BLaER1 treated with 17β-estradiol and CSF1 and Interleukin-3, amounts not matched to agents 10 nM and 100 nM (cell line): ENCODE measurements around the gene AUTS2.
"Not testable (repeated sequence)": the region's sequence is repeated elsewhere in the genome, so short reads cannot be mapped to it uniquely, and the experiment has no call there.

Experiments
- H3K27ac ChIP-seq, 11 experiments: shearing (Covaris generic); formaldehyde crosslinking; 2 replicates each; pipeline ENCODE4 v1.8.1; 2022
- H3K27me3 ChIP-seq, 11 experiments: shearing (Covaris generic); formaldehyde crosslinking; 2 replicates each; pipeline ENCODE4 v1.8.1; 2022
- H3K36me3 ChIP-seq, 11 experiments: shearing (Covaris generic); formaldehyde crosslinking; 2 replicates each; pipeline ENCODE4 v1.8.1; 2022
- H3K4me1 ChIP-seq, 10 experiments: shearing (Covaris generic); formaldehyde crosslinking; 2 replicates each; pipeline ENCODE4 v1.8.1; 2022
- H3K4me2 ChIP-seq, 11 experiments: shearing (Covaris generic); formaldehyde crosslinking; 2 replicates each; pipeline ENCODE4 v1.8.1; 2022
- H3K4me3 ChIP-seq, 10 experiments: shearing (Covaris generic); formaldehyde crosslinking; 2 replicates each; pipeline ENCODE4 v1.8.1; 2022
- H3K9ac ChIP-seq, 11 experiments: shearing (Covaris generic); formaldehyde crosslinking; 2 replicates each; pipeline ENCODE4 v1.8.1; 2022
- H3K9me3 ChIP-seq, 11 experiments: shearing (Covaris generic); formaldehyde crosslinking; replicated peaks in 1 of 11; 2 replicates each; pipeline ENCODE4 v1.8.1; 2022
- H4K20me1 ChIP-seq, 11 experiments: shearing (Covaris generic); formaldehyde crosslinking; 2 replicates each; pipeline ENCODE4 v1.8.1; 2022
- Cebpa-rat ChIP-seq, 11 experiments: shearing (Covaris generic); IDR thresholded peaks; 2 replicates each; pipeline ENCODE4 v1.8.1; 2022

Gene AUTS2

DNA sequence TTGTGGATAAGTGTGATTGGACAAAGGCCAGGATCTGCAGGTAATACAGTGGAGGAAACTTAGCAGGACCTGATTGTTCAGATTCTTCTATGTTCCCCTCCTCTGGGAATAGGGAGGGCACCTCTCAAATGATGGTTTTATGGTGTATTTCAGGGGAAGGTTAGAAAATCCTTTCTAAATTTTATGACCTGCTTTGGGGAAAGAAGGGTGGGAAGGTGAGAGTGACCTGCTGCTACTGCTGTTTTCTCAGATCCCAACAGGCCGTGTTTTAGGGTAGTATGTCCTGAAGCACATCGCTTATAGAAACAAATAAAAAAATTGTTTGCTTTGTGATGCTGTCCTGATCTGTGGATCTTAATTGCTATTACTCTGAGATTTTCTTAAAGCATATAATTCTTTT lies 1129.6 kb downstream of the AUTS2 start:
- Histone ChIP-seq H3K9me3 (peaks cover 8 to 32% (median 20%) of the 10 kb centered on the region in 11 experiments; a peak in 20 of 22 replicates), H3K4me3 (no peak overlapping the region), H3K9ac (no peak overlapping the region), H3K36me3 (peaks cover 0 to 91% (median 64%) of the 10 kb centered on the region in 11 experiments; a peak in 17 of 22 replicates), H3K4me2 (0 out of 22 replicates have a peak overlapping the region, but pooled peaks of 4 of the 11 experiments have one; percentile 3 to 30 (median 17)), H3K27me3 (no peaks in the 10 kb centered on the region), H3K27ac (no peak overlapping the region), H4K20me1 (peaks cover 0 to 100% (median 95%) of the 10 kb centered on the region in 11 experiments; a peak in 14 of 22 replicates), H3K4me1 (peaks cover 6 to 46% (median 21%) of the 10 kb centered on the region in 10 experiments; a peak in 18 of 20 replicates)
- no peak for TF ChIP-seq Cebpa-rat (IDR thresholded peaks at IDR 0.05)

DNA sequence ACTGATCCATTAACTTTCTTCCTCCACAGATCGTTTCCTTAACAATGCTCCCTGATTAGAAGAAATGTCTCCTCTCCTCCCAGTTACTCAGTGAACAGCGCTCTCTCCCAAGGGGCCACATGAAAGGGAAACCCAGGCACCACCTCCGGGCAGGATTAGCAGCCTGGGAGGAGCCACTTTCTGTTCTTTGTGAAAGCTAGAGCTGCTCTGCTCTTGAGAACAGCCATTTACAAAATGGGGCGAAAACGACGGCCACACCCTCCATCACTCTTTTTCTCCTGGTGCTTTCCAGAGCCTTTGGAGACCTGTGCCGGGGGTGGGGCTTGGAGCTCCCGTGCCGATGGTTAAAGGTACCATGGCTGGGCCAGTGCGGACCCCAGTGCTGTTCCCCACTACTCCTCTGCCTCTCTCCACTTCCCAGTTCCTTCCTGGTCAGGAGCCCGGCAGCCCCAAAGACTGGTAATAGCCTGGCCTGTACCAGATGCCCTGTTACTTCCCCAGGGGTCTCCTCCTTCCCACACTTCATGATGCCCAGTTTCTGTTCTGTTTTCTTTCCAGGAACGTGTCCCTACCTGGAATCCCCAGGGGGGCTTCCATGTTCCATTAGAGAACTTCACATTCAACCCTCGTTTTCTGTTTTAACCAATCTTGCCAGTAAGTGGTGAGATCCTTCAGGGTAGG lies 1130.7 kb downstream of the AUTS2 start:
- H3K27me3 ChIP-seq, result no peaks in the 10 kb centered on the region
- H3K4me2 ChIP-seq, result peak overlapping the region in 8 of 11 experiments; percentile 3 to 48 (median 23); a peak in 9 of 22 replicates
- peaks cover 8 to 32% (median 20%) of the 10 kb centered on the region in 11 experiments; a peak in 20 of 22 replicates for H3K9me3 ChIP-seq
- no peak for TF ChIP-seq Cebpa-rat (IDR thresholded peaks at IDR 0.05)
- H3K27ac ChIP-seq, result peak overlapping the region in 3 of 11 experiments; percentile 5 to 17 (median 13); a peak in 2 of 22 replicates
- H3K9ac ChIP-seq, result no peak overlapping the region
- H3K4me1 ChIP-seq, result peaks cover 5 to 45% (median 26%) of the 10 kb centered on the region in 10 experiments; a peak in 19 of 20 replicates
- peaks cover 0 to 89% (median 65%) of the 10 kb centered on the region in 11 experiments; a peak in 17 of 22 replicates for H3K36me3 ChIP-seq
- H4K20me1 ChIP-seq, result peaks cover 0 to 100% (median 92%) of the 10 kb centered on the region in 11 experiments; a peak in 14 of 22 replicates
- no peak overlapping the region for H3K4me3 ChIP-seq

DNA sequence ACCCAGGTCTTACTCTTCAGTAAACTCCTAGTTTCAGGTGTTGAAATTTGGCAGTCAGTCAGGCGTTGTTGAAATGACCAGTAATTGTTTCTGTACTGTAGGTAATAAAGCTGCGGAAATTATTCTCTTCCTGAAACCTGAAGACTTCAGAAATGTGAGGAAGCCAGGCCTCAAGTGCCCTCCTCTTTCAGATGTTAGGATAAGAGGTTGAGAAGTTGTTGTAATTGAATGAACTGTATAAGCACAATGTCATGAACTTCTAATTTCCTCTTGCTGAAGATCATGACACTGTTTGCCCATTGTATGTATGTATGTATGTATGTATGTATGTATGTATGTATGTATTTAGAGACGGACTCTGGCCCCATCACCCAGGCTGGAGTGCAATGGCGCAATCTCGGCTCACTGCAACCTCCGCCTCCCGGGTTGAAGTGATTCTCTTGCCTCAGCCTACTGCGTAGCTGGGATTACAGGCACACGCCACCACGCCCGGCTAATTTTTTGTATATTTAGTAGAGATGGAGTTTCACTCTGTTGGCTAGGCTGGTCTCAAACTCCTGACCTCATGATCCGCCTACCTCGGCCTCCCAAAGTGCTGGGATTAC lies 1131.4 kb downstream of the AUTS2 start:
- Histone ChIP-seq H3K36me3 (peaks cover 0 to 89% (median 61%) of the 10 kb centered on the region in 11 experiments; a peak in 17 of 22 replicates), H4K20me1 (peaks cover 0 to 100% (median 92%) of the 10 kb centered on the region in 11 experiments; a peak in 14 of 22 replicates), H3K9me3 (peaks cover 8 to 32% (median 20%) of the 10 kb centered on the region in 11 experiments; a peak in 20 of 22 replicates), H3K4me1 (peaks cover 11 to 48% (median 33%) of the 10 kb centered on the region in 10 experiments)
- H3K4me2 ChIP-seq, H3K27me3 ChIP-seq, H3K9ac ChIP-seq, H3K27ac ChIP-seq, H3K4me3 ChIP-seq: not testable (repeated sequence)

DNA sequence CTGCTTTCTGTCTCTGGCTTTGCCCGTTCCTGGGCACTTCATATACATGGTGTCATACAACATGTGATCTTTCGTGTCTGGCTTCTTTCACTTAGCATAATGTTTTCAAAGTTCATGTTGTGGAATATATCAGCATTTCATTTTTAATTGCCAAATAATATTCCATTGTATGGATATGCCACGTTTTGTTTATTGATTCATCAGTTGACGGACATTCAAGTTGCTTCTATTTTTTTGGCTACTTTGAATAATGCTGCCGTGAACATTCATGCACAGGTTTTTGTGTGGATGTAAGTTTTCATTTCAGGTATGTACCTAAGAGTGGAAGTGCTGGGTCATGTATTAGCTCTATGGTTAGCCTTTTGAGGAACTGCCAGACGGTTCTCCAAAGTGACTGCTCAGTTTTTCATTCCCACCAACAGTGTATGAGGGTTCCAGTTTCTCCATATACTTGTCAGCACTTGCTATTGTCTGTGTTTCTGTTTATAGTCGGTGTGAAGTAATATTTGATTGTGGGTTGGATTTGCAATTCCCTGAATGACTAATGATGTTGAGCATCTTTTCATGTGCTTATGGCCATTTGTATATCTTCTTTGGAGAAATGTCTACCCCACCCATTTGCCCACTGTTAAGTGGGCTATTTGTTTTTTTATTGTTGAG lies 1132.3 kb downstream of the AUTS2 start:
- H3K36me3 ChIP-seq, result peaks cover 0 to 89% (median 52%) of the 10 kb centered on the region in 11 experiments; a peak in 17 of 22 replicates
- no peak for TF ChIP-seq Cebpa-rat (IDR thresholded peaks at IDR 0.05)
- H3K4me2 ChIP-seq, result no peak overlapping the region
- H3K9me3 ChIP-seq, result peaks cover 8 to 32% (median 20%) of the 10 kb centered on the region in 11 experiments; a peak in 20 of 22 replicates
- no peak overlapping the region for H3K27ac ChIP-seq
- H3K27me3 ChIP-seq, result no peaks in the 10 kb centered on the region
- no peak overlapping the region for H3K9ac ChIP-seq
- H3K4me3 ChIP-seq, result no peak overlapping the region
- peaks cover 0 to 100% (median 91%) of the 10 kb centered on the region in 11 experiments; a peak in 14 of 22 replicates for H4K20me1 ChIP-seq
- peaks cover 21 to 56% (median 36%) of the 10 kb centered on the region in 10 experiments for H3K4me1 ChIP-seq

DNA sequence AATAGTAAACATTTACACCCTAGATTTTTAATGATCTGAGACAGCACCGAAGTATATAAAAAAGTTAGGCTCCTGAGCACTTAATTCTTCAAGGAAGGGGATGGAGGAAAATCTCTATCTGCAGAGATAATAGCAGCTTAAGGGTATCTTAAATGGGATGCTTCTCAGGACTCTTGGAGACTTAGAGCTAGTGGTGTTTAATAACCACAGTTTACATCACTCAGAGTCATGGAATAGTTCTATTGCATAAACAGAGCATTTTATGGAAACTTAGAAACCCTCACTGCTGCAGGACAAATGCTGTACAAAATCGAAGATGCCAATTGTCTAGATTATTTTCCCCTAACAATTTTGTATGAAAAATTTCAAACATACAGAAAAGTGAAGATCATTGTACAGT lies 1134.8 kb downstream of the AUTS2 start:
- TF ChIP-seq Cebpa-rat (IDR thresholded peaks at IDR 0.05), result no peak
- peaks cover 44 to 70% (median 56%) of the 10 kb centered on the region in 10 experiments for H3K4me1 ChIP-seq

DNA sequence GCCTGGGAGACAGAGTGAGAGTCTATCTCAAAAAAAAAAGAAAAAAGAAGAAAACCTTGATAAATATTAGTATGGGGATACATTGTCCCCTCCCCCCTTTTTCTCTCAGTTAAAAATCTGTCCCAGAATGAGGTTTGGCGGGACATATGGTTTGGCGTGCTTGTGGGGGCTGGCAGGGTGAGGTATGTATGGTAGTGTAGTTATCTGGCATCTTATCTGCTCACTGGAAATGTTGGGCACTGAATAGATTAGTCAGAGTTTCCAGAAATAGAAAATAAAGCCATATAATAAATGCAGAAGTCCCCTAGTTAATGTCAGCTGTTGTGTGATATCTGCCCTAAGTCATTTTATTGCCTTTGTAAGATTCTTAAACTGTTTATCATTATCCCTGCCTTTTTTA lies 1136.1 kb downstream of the AUTS2 start:
- H3K4me1 ChIP-seq, result peaks cover 56 to 70% (median 59%) of the 10 kb centered on the region in 10 experiments
- H3K27ac ChIP-seq, result 0 out of 22 replicates have a peak overlapping the region, but pooled peaks of 2 of the 11 experiments have one; percentile 6 to 31
- H3K4me3 ChIP-seq, result no peak overlapping the region
- H3K9ac ChIP-seq, result no peak overlapping the region
- H4K20me1 ChIP-seq, result peaks cover 0 to 100% (median 91%) of the 10 kb centered on the region in 11 experiments; a peak in 17 of 22 replicates
- peaks cover 0 to 69% (median 29%) of the 10 kb centered on the region in 11 experiments; a peak in 17 of 22 replicates for H3K36me3 ChIP-seq
- peaks cover 8 to 16% (median 14%) of the 10 kb centered on the region in 11 experiments; a peak in 20 of 22 replicates for H3K9me3 ChIP-seq
- H3K4me2 ChIP-seq, result peak overlapping the region; percentile 12 to 65 (median 40); a peak in 18 of 22 replicates
- H3K27me3 ChIP-seq, result no peaks in the 10 kb centered on the region
- TF ChIP-seq Cebpa-rat (IDR thresholded peaks at IDR 0.05), result no peak

More for the DNA sequence above, 1134.8 kb downstream of the AUTS2 start:
- Histone ChIP-seq H3K4me2 (no peak overlapping the region), H3K27me3 (no peaks in the 10 kb centered on the region), H3K27ac (no peak overlapping the region), H3K4me3 (no peak overlapping the region), H3K36me3 (peaks cover 0 to 77% (median 40%) of the 10 kb centered on the region in 11 experiments; a peak in 17 of 22 replicates), H3K9ac (no peak overlapping the region), H3K9me3 (peaks cover 8 to 27% (median 20%) of the 10 kb centered on the region in 11 experiments; a peak in 20 of 22 replicates), H4K20me1 (peaks cover 0 to 100% (median 91%) of the 10 kb centered on the region in 11 experiments; a peak in 17 of 22 replicates)

DNA sequence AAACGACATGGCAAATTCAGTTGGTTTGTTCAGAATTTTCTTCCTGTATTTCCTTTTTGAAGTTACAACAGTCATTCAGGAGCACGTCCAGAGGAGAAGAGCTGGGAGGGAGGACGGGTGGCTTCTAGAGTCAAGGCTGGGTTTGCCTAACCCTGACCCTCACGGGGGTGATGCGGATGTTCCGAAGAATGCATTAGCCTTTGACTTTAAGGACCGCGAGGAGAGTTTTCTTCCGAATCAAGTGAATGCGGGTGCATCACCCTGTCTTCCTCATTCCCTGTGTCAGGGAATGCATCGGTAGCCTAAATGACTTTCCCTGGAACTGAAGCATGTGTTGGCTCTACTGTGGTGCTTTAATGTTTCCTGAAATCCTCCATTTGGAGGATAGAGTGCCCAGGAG lies 1137.0 kb downstream of the AUTS2 start:
- TF ChIP-seq Cebpa-rat (IDR thresholded peaks at IDR 0.05), result no peak
- H3K9ac ChIP-seq, result no peak overlapping the region
- H3K9me3 ChIP-seq, result peaks cover 3 to 7% (median 6%) of the 10 kb centered on the region in 11 experiments; a peak in 19 of 22 replicates
- no peak overlapping the region for H3K4me3 ChIP-seq
- H4K20me1 ChIP-seq, result peaks cover 0 to 100% (median 91%) of the 10 kb centered on the region in 11 experiments; a peak in 17 of 22 replicates
- H3K4me2 ChIP-seq, result peak overlapping the region; percentile 16 to 65 (median 40); a peak in 16 of 22 replicates
- H3K27me3 ChIP-seq, result no peaks in the 10 kb centered on the region
- H3K36me3 ChIP-seq, result peaks cover 0 to 60% (median 20%) of the 10 kb centered on the region in 11 experiments; a peak in 17 of 22 replicates
- peaks cover 65 to 78% (median 68%) of the 10 kb centered on the region in 10 experiments for H3K4me1 ChIP-seq
- peak overlapping the region in 6 of 11 experiments; percentile 6 to 47 (median 26); a peak in 3 of 22 replicates for H3K27ac ChIP-seq
